Aortic smooth muscle cell (primary cell): ENCODE data around the gene GPR143. TPM values are rescaled to one million over a fixed set of nuclear protein-coding genes. Genes with fewer than 3 reads are reported as not detected.

Experiments
- total RNA-seq: library from RNA; depleted of rRNA; stranded (reverse); fragments of >200 nt; gene quantifications from 2 replicates; pipeline ENCODE4 v1.2.3, GENCODE V29; 2014

The GPR143 gene
- total RNA-seq: 0.13 TPM in 1 of 2 replicates, not detected in the other

DNA sequence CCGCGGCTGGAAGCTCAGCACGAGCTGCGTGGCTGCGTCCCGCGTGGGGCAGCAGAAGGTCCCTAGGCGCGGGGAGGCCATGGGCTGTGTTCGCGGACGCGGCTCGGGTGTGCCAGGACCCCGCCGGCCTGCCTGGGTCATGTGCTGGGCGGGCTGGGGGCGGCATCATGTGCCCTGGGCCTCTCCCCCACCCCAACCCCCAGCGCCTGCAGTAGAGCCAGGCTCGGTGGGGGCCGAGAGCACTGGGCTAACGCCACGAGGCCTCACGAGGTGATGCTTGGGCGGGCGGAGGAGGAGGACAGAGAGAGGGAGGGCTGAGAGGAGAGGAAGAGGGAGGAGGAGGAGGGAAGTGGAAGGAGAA is at the start of gene GPR143:
GPR143 (minus strand) TSS at position 111 of the 361 bp plus-strand sequence; CDS start at position 81, 30 bp downstream.

DNA sequence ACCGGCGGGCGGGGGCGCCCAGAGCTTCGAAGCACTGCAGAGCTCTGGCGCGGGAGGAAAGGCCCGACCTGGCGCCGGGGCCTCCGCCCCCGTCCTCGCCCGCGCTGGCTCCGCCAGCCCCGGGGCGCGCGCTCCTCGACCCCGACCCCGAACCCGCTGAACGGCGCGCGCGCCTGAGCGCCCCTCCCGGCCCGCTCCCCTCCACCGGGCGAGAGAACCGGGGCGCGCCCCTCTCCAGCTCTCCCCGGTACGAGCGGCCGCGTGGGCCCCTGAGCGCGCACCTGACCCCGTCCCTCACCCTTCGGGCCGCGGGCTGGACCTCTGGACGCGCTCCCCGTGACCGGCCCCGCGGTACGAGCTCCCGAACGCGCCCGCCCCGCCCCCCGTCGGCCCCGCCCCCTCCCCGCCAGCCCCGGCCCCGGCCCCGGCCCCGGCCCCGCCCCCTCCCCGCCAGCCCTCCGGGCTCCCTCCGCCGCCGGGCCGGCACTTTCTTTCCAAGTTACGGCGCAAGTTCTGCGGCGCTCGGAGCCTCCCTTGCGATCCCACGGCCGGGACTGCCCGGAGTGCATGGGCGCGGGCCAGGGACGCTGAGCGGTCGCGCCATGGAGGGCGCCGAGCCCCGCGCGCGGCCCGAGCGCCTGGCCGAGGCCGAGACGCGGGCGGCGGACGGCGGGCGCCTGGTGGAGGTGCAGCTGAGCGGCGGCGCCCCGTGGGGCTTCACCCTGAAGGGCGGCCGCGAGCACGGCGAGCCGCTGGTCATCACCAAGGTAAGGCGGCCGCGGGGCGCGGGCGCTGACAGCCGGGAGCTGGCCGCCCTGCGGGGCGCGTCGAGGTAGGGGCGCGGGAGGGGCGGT is 20.5 kb upstream of the GPR143 start, which contains the start of gene SHROOM2:
SHROOM2 (plus strand) TSS at position 486 of the 854 bp plus-strand sequence; CDS start at position 603, 117 bp downstream.

Other genes with a start within 250 kb of the GPR143 start
- gene SHROOM2, start 20.6 kb upstream of the GPR143 start, total RNA-seq: 0.25 and 0.26 TPM in 2 replicates
- gene CLDN34, start 201.5 kb upstream of the GPR143 start, total RNA-seq: not detected in 2 replicates